HEK293T (cell line): ENCODE results near the gene SYNE2.

Source experiments
- CTBP1 ChIP-seq: fragments of 450-650 bp; IDR thresholded peaks from 2 replicates; pipeline ENCODE4 v1.6.1; 2016; ENCODE audit warnings: borderline replicate concordance
- ELF4 ChIP-seq: fragments of 450-650 bp; IDR thresholded peaks from 2 replicates; pipeline ENCODE4 v1.6.1; 2017; ENCODE audit warnings: antibody characterized with exemption
- FOXA1 ChIP-seq: fragments of 450-650 bp; IDR thresholded peaks from 2 replicates; pipeline ENCODE4 v1.6.1; 2016; ENCODE audit warnings: mild to moderate bottlenecking
- FOXM1 ChIP-seq: fragments of 450-650 bp; IDR thresholded peaks from 2 replicates; pipeline ENCODE4 v1.6.1; 2017; ENCODE audit warnings: mild to moderate bottlenecking, borderline replicate concordance
- HDGF ChIP-seq: fragments of 450-650 bp; IDR thresholded peaks from 2 replicates; pipeline ENCODE4 v1.6.1; 2017; ENCODE audit warnings: antibody characterized with exemption, borderline replicate concordance
- L3MBTL2 ChIP-seq: fragments of 450-650 bp; conservative IDR thresholded peaks from 2 replicates; pipeline ENCODE4 v1.6.1; 2016; ENCODE audit warnings: mild to moderate bottlenecking
- NFRKB ChIP-seq: fragments of 450-650 bp; IDR thresholded peaks from 2 replicates; pipeline ENCODE4 v1.6.1; 2016; ENCODE audit warnings: mild to moderate bottlenecking, moderate library complexity
- SP1 ChIP-seq: fragments of 450-650 bp; IDR thresholded peaks from 2 replicates; pipeline ENCODE4 v1.6.1; 2017
- SUZ12 ChIP-seq: fragments of 450-650 bp; IDR thresholded peaks from 2 replicates; pipeline ENCODE4 v1.6.1; 2016; ENCODE audit warnings: mild to moderate bottlenecking
- TARDBP ChIP-seq: fragments of 450-650 bp; IDR thresholded peaks from 2 replicates; pipeline ENCODE4 v1.6.1; 2016

DNA sequence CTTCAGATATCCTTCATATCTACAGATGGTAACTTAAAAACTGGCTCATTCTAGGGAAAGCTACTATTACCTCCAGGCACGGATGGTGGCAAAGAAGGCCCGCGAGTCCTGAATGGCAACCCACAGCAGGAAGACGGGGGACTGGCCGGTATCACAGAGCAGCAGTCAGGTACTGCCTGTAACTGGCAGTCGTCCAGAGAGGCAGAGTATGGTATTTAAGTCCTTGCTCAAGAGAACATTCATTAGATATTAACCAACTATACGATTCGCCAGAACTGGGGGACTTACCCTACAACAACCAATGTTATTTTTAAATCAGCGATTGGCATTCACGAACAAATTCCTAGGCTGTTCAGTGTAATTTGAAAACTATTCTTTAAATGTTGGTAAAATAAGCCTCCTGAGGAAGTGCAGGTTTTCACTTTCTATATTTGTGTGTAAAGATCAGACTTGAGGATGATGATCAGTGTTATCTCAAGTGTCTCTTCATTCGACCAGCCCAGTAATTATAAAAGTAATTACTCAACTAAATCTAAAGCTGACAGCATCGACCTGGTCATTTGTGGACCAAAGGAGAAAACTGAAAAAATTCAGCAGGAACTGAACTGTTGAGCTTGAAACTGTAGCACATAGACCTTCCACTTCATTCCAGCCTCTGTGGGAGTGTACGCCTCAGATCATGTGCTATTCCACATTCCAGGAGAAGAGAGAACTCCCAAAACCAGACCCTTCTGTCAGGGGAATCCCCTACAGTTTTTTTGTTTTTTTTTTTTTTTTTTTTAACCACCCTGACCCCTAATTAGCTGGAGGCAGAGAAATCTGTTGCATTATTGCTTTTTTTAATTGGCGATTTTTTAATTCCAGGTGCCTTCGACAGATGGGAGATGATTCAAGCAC, 365.8 kb downstream of the SYNE2 start:
- TF ChIP-seq FOXM1, result no peak
- TF ChIP-seq NFRKB, result no peak
- no peak for TF ChIP-seq ELF4
- TF ChIP-seq HDGF, result no peak
- TF ChIP-seq FOXA1, result no peak
- TF ChIP-seq SP1, result no peak
- no peak for TF ChIP-seq TARDBP
- no peak for TF ChIP-seq L3MBTL2
- no peak for TF ChIP-seq CTBP1
- no peak for TF ChIP-seq SUZ12
